ENCODE data around the gene BRPF1. TPM values are rescaled to one million over a fixed set of nuclear protein-coding genes. Genes with fewer than 3 reads are reported as not detected.

The BRPF1 gene
- polyA plus RNA-seq, 1 donor = 17.9 TPM

GRCh38 chr3:9698293-9698692 lies 33.2 kb upstream of the BRPF1 start:
- DNase-seq = no peak

- DNase-seq = no peak
These were observed 31.0 kb upstream of the BRPF1 start for GRCh38 chr3:9700536-9700935.

- DNase-seq = no peak
These were observed 30.5 kb upstream of the BRPF1 start for GRCh38 chr3:9701006-9701405.

- no peak for DNase-seq
These were observed 29.8 kb upstream of the BRPF1 start for GRCh38 chr3:9701711-9702110.

- no peak for DNase-seq
These were observed 28.3 kb upstream of the BRPF1 start for GRCh38 chr3:9703240-9703639.

GRCh38 chr3:9703736-9704346 lies 27.7 kb upstream of the BRPF1 start, which contains the start of gene CPNE9:
TSS of gene CPNE9 (plus strand) at chr3:9703833. CDS start at chr3:9703997, 164 bp downstream.
- DNase-seq = no peak

GRCh38 chr3:9704347-9705322 lies 26.9 kb upstream of the BRPF1 start:
- peak; percentile 35 for DNase-seq

- DNase-seq = no peak
These were observed 21.3 kb upstream of the BRPF1 start for GRCh38 chr3:9710174-9710739.

GRCh38 chr3:9712415-9712814 lies 19.1 kb upstream of the BRPF1 start:
- no peak for DNase-seq

GRCh38 chr3:9713142-9713541 lies 18.4 kb upstream of the BRPF1 start:
- no peak for DNase-seq

- no peak for DNase-seq
These were observed 16.4 kb upstream of the BRPF1 start for GRCh38 chr3:9715136-9715535.

- DNase-seq = no peak
These were observed 15.6 kb upstream of the BRPF1 start for GRCh38 chr3:9715764-9716437.

GRCh38 chr3:9716801-9717555 lies 14.6 kb upstream of the BRPF1 start:
- no peak for DNase-seq

GRCh38 chr3:9717563-9717962 lies 14.0 kb upstream of the BRPF1 start:
- DNase-seq = no peak

- no peak for DNase-seq
These were observed 13.4 kb upstream of the BRPF1 start for GRCh38 chr3:9718118-9718517.

- DNase-seq = no peak
These were observed 10.4 kb upstream of the BRPF1 start for GRCh38 chr3:9721015-9721699.

- no peak for DNase-seq
These were observed 9.9 kb upstream of the BRPF1 start for GRCh38 chr3:9721700-9722060.

GRCh38 chr3:9725775-9726515 lies 5.6 kb upstream of the BRPF1 start:
- DNase-seq = no peak

GRCh38 chr3:9727041-9727595 lies 4.4 kb upstream of the BRPF1 start:
- no peak for DNase-seq

- DNase-seq = no peak
These were observed 3.8 kb upstream of the BRPF1 start for GRCh38 chr3:9727743-9728142.

All from left kidney (tissue), 2 donors.